ENCODE measurements around the gene TPR.

The TPR gene

DNA sequence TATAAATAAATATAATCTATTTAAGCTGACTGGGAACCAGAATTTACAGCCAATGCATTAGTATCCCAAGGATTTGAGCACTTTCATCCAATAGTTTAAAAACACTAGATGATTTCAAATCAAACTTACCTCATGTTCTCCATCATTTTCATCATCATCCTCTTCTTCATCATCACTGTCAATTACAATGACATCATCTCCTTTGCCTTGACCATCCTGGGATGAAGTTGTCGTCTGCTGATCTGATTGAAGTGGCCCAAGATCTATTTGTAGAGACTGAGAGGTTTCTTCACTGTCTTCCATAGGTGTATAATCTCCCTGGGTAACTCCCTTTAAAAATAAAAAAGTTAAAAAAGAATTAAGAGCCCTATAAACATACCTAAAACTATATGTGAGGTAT is 47.7 kb downstream of the TPR start:
- no peak for DNase-seq (ENCODE audit: low spot score)

DNA sequence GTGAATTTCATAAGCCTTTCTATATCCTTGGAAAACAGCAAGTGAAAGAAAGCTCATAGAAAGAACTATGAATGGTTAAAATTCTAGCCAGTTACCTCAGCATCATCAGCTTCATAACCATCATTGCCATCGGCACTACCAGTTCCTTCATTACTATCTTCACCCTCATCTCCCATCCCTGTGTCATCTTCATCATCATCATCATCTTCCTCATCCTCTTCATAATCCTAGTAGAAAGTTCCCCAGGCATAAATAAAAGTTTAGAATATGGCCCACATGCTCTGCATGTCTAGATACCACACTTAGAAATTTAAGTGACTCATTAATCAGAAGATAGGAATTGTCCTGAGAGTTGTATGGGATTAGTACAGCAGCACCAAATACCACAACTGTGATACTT is 49.0 kb downstream of the TPR start:
- no peak for DNase-seq (ENCODE audit: low spot score)

- DNase-seq (ENCODE audit: low spot score) = no peak
Measured at GRCh38 chr1:186325239-186325638, 49.8 kb downstream of the TPR start.

DNA sequence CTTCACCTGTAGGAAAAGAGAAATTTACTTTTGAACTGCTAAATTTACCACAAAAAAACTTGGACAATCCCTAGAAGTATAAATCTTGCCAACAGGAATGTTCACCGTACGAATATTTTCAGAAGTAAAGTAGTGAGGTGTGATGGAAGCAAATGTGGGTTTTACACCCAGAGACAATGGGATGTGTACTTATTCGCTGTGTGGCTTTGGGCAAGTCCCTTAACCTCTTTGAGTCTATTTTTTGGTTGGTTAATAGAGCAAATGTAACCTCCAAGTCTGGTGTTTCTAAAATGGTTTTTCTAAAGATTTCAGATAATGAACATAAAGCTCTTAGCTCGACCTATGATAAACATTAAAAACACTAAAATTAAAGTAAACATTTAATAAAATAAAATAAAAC is 51.2 kb downstream of the TPR start:
- DNase-seq (ENCODE audit: low spot score) = no peak

GRCh38 chr1:186315570-186315969 is 59.5 kb downstream of the TPR start:
- DNase-seq (ENCODE audit: low spot score) = no peak

- no peak for DNase-seq (ENCODE audit: low spot score)
Measured at GRCh38 chr1:186311375-186312051, 63.5 kb downstream of the TPR start.

DNA sequence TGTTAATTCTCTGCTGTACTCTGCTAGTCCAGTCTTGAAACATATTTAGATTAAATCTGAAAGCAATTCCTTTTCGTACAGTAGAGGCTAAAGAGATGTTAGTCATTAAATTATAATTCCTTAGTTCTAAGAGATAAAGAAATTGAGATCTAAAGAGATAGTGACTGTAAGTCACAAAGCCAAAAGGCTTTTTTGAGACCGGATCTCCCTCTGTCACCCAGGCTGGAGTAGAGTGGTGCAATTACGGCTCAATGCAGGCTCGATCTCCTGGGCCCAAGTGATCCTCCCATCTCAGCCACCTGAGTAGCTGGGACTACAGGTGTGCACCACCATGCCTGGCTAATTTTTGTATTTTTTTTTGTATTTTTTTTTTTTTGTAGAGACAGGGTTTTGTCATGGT is 64.7 kb downstream of the TPR start:
- no peak for DNase-seq (ENCODE audit: low spot score)

DNA sequence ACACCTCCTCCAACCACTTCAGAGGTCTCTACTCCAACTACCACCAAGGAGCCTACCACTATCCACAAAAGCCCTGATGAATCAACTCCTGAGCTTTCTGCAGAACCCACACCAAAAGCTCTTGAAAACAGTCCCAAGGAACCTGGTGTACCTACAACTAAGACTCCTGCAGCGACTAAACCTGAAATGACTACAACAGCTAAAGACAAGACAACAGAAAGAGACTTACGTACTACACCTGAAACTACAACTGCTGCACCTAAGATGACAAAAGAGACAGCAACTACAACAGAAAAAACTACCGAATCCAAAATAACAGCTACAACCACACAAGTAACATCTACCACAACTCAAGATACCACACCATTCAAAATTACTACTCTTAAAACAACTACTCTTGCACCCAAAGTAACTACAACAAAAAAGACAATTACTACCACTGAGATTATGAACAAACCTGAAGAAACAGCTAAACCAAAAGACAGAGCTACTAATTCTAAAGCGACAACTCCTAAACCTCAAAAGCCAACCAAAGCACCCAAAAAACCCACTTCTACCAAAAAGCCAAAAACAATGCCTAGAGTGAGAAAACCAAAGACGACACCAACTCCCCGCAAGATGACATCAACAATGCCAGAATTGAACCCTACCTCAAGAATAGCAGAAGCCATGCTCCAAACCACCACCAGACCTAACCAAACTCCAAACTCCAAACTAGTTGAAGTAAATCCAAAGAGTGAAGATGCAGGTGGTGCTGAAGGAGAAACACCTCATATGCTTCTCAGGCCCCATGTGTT is 66.6 kb downstream of the TPR start:
- DNase-seq (ENCODE audit: low spot score) = no peak

DNA sequence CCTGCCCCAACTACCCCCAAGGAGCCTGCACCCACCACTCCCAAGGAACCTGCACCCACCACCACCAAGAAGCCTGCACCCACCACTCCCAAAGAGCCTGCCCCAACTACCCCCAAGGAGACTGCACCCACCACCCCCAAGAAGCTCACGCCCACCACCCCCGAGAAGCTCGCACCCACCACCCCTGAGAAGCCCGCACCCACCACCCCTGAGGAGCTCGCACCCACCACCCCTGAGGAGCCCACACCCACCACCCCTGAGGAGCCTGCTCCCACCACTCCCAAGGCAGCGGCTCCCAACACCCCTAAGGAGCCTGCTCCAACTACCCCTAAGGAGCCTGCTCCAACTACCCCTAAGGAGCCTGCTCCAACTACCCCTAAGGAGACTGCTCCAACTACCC is 67.6 kb downstream of the TPR start:
- no peak for DNase-seq (ENCODE audit: low spot score)

- DNase-seq (ENCODE audit: low spot score) = no peak
Measured at GRCh38 chr1:186306533-186306932, 68.5 kb downstream of the TPR start.

DNA sequence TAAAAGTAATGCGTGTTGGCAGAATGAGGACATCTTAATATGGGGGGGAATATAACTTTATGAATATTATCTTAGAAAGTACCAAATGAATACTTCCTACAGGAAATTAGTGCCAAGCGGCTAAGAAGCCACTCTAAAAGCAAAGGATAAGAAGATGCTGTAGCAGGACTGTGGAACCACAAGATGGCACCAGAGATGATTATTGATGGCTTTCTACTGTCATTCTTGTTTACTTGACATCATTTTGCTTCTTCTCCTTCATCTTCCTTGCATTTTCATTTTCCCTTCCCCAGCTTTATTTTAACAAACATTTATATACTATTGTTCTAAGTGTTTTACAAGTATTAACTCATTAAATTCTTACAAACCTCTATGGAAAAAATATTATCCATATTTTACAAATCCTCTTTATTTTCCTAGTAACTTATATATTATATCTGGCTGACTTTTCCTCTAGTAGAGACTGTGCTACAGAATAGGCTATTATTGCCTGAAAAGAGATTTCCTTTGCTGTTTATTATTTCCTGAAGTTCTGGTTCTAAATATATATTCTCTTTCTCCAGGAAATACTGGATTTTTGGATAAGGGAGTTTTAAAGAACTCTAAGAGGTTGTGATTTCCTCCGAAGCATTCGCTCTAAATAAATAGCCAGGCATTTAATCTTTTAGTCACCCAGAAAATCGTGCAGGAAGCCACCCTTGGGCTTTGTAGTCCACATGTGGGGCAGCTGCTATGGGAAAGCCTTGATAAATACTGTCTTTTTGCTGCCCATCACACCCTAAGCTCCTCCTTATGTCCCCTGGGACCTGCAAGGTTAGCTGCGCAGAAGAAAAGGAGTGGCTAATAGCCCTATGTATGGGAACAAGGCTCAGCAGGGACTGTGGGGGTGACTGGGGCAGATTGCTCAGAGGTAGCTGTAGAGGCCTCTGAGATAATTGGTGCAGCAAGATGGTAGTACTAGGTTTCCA is 69.8 kb downstream of the TPR start:
- DNase-seq (ENCODE audit: low spot score) = peak; percentile 76

DNA sequence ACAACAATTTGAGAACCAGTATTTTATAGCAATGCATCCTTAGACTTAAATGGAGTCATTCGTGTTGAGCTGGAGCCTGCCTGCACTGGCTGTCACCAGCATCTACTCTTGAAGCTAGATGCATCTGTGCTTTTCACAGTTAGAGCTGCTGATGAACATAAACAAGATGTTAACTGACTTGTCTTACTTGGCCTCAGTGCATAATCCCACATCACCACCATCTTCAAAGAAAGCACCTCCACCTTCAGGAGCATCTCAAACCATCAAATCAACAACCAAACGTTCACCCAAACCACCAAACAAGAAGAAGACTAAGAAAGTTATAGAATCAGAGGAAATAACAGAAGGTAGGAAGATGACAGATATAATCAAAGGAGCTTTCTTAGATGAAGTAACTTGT is 71.1 kb downstream of the TPR start:
- no peak for DNase-seq (ENCODE audit: low spot score)

GRCh38 chr1:186302381-186302920 is 72.6 kb downstream of the TPR start:
- DNase-seq (ENCODE audit: low spot score) = no peak

DNA sequence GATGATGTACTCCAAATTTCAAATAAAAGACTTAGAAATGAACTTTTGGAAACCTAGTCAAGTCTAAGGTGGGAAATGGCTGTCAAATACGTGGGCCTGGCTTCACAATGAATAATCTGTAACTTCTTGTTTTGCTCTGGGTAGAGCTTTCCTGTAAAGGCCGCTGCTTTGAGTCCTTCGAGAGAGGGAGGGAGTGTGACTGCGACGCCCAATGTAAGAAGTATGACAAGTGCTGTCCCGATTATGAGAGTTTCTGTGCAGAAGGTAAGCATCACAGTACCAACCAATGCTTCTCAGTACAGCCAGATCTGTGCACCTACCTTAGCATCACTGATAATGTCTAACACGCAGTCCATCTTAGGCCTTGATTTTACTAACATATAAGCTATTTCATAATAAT is 73.6 kb downstream of the TPR start:
- no peak for DNase-seq (ENCODE audit: low spot score)

DNA sequence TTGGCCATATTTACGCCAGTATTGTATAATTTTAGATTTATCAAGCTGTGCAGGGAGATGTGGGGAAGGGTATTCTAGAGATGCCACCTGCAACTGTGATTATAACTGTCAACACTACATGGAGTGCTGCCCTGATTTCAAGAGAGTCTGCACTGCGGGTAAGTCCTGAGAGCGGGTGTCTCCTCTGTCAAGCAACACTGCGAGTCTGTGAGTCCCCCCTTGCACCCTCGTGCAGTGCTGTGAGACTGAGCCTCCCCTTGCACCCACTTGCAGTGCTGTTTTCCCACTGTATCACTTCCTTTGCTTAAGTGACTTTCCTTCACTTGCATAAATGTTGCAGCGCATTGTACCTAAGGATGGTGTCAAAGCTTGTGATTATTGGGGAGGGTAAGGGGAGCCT is 75.0 kb downstream of the TPR start:
- no peak for DNase-seq (ENCODE audit: low spot score)

DNA sequence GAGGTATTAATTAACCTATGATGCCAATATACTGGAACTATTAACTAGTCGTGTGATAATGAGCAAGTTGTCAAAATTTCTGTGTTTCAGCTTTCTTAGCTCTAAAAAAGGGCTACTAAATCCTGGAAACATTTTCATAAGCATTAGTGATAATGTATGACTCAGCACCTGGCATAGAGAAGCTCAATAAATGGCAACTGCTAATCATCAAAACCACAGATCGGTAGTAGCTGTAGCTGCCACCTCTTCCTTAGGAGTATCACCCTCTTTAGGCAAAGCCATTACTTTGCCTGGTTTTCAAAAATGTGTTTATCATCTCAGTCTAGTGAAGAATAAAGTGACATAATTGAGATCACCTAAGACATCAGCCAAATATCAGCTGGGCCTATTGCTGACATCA is 75.5 kb downstream of the TPR start:
- DNase-seq (ENCODE audit: low spot score) = no peak

GRCh38 chr1:186298851-186299250 is 76.2 kb downstream of the TPR start:
- no peak for DNase-seq (ENCODE audit: low spot score)

DNA sequence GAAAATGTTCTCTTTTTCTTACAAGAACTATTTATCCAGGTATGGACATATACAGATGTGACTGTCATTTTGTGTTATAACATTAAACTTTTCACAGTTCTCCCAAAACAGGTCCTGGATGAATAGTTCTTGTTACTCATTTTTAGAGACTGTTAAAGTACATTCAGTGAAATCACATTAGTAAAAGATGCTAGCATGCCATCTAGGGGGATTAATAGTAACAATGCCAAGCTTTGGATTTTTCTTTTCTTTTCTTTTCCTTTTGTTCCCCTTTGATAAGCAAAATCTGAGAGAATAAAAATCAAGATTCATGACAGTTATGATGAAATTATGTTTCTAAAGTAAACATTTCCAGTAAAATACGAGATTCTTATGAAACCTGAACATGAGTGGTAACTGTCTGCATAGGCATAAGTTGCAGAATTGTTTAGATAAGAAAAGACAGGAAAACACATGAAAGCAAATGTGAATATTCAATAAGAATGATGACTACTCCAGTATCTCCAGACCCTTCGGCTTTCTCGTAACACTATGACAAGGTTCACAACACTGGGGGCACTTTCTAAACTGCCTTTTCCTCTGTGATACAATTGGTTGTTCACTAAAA is 77.5 kb downstream of the TPR start:
- no peak for DNase-seq (ENCODE audit: low spot score)

- DNase-seq (ENCODE audit: low spot score) = no peak
Measured at GRCh38 chr1:186295980-186296379, 79.1 kb downstream of the TPR start, which contains the start of gene PRG4. TSS of gene PRG4 (plus strand) at chr1:186296279.

GRCh38 chr1:186292875-186293274 is 82.2 kb downstream of the TPR start:
- DNase-seq (ENCODE audit: low spot score) = no peak

- no peak for DNase-seq (ENCODE audit: low spot score)
Measured at GRCh38 chr1:186291271-186291670, 83.8 kb downstream of the TPR start.

Data from COLO829 (cell line).